Adipocyte (in vitro differentiated cells): ENCODE measurements around the gene RNU1-3.
"Not testable (repeated sequence)": the region's sequence is repeated elsewhere in the genome, so short reads cannot be mapped to it uniquely, and the experiment has no call there.

Experiments used
- DNase-seq: peaks from one replicate; pipeline ENCODE4 v3.0.0-alpha.2; 2015; ENCODE audit warnings: low read depth
- H3K27me3 ChIP-seq: replicated peaks from 2 replicates; pipeline ENCODE4 v1.7.0; 2013; ENCODE audit warnings: mild to moderate bottlenecking, low read length, moderate library complexity; ENCODE audit not compliant: control insufficient read depth, insufficient read depth
- H3K36me3 ChIP-seq: 2 replicates; pipeline ENCODE4 v1.7.0; 2013; ENCODE audit warnings: low read length, mild to moderate bottlenecking, moderate library complexity; ENCODE audit not compliant: control insufficient read depth, insufficient read depth, severe bottlenecking
- H3K4me1 ChIP-seq: 2 replicates; pipeline ENCODE4 v1.7.0; 2013; ENCODE audit warnings: mild to moderate bottlenecking, low read length, moderate library complexity; ENCODE audit not compliant: control insufficient read depth, insufficient read depth
- H3K4me3 ChIP-seq: 2 replicates; pipeline ENCODE4 v1.7.0; 2013; ENCODE audit warnings: mild to moderate bottlenecking, low read length, moderate library complexity
- H3K9ac ChIP-seq: 2 replicates; pipeline ENCODE4 v1.7.0; 2013; ENCODE audit warnings: mild to moderate bottlenecking, low read length, moderate library complexity
- H3K9me3 ChIP-seq: 2 replicates; pipeline ENCODE4 v1.7.0; 2013; ENCODE audit warnings: mild to moderate bottlenecking, low read length, moderate library complexity; ENCODE audit not compliant: control insufficient read depth

Gene RNU1-3

DNA sequence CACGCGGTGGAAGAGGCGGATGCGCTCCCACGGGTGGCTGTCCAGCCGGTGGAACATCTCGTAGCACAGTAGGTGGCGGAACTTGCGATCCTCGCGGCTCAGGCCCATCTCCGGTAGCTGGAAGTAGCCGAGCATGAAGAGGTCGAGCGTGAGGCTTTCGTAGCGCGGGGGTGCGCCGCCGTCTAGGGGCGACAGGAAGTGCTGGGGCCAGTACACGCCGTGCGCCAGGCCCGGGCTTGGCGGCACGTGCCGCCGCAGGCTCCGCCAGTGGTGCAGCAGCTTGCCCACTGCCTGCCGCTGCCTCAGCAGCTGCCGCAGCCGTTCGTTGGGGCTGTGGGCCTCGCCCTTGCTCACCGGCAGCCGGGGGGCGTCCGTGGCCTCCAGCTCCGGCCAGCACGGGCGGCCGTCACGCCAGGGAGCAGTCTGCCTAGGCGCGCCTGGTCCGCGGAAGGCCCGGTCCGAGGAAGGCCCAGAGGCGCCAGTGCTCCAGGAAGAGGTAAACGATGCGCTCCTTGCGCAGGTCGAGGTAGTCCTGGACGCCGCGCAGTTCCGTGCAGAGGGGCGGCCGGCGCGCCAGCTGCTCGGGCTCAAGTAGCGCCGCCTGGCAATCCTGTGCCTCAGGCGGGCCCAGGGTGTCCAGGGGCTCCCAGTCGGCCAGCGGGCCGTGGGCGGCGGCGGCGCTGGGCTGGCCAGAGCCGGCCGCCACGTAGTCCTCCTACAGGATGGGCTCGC lies 26.1 kb upstream of the RNU1-3 start:
- not testable (repeated sequence) for H3K4me3 ChIP-seq, H3K9ac ChIP-seq, H3K27me3 ChIP-seq, H3K9me3 ChIP-seq, DNase-seq, H3K4me1 ChIP-seq, H3K36me3 ChIP-seq

- not testable (repeated sequence) for H3K4me1 ChIP-seq, H3K27me3 ChIP-seq, H3K36me3 ChIP-seq, DNase-seq, H3K9me3 ChIP-seq, H3K4me3 ChIP-seq, H3K9ac ChIP-seq
Observed at GRCh38 chr1:16692283-16692682, 25.5 kb upstream of the RNU1-3 start.

GRCh38 chr1:16690971-16691682 lies 24.4 kb upstream of the RNU1-3 start:
- not testable (repeated sequence) for H3K36me3 ChIP-seq, H3K9me3 ChIP-seq, H3K9ac ChIP-seq, H3K4me1 ChIP-seq, H3K4me3 ChIP-seq, H3K27me3 ChIP-seq, DNase-seq

- not testable (repeated sequence) for H3K9ac ChIP-seq, DNase-seq, H3K27me3 ChIP-seq, H3K4me1 ChIP-seq, H3K36me3 ChIP-seq, H3K4me3 ChIP-seq, H3K9me3 ChIP-seq
Observed at GRCh38 chr1:16687132-16687800, 20.5 kb upstream of the RNU1-3 start.

GRCh38 chr1:16685445-16686371 lies 19.0 kb upstream of the RNU1-3 start:
- H3K9me3 ChIP-seq, H3K4me3 ChIP-seq, H3K27me3 ChIP-seq, H3K36me3 ChIP-seq, H3K4me1 ChIP-seq, H3K9ac ChIP-seq: not testable (repeated sequence)
- peak; percentile 19 for DNase-seq

DNA sequence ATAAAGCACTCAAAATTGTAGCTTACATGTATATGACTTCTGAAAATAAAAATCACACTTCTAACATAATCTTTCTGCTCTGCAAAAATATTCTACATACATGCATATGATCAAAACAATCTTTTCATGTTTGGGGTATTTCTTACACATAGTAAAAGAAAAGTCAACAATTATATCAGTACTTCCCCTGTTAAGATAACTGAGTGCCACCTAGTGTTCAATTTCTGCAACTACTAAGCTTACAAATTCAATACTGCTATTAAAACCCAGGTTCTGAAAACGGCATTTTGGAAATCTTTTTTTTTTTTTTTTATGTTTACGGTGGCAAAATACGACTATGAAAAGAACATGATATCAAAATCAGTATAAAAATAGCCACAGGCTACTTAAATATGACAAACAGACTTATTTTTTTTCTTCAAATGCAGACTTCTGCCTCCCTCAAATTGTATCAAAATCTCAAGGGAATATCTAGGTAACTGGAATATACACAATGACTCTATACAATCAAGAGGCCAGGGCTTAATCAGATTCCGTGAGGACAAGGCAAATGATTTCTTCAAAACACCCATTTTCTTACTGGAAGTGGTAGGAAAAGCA lies 18.1 kb upstream of the RNU1-3 start:
- not testable (repeated sequence) for H3K9me3 ChIP-seq

DNA sequence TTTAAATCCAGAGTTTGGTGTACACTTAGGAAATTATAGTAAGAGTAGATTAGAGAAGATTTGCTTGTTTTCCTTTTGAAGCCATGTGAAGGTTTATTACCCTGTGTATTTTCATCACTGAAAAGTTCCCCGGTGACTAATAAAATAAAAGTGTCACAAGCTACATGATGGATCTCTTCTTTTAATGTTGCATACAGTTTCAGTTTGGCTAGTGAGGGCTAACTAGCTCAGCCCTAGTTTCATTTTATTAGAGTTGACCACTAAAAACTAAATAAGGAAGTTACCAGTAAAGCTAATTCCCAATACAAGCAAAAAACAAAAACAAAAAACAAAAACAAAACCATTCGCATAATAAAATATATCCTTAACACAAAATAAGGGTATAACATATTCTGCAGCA lies 17.4 kb upstream of the RNU1-3 start:
- not testable (repeated sequence) for DNase-seq, H3K9me3 ChIP-seq, H3K27me3 ChIP-seq, H3K36me3 ChIP-seq, H3K9ac ChIP-seq, H3K4me3 ChIP-seq, H3K4me1 ChIP-seq

More for the DNA sequence above, 18.1 kb upstream of the RNU1-3 start:
- not testable (repeated sequence) for H3K36me3 ChIP-seq, H3K27me3 ChIP-seq, DNase-seq, H3K9ac ChIP-seq, H3K4me1 ChIP-seq, H3K4me3 ChIP-seq

GRCh38 chr1:16682803-16683202 lies 16.1 kb upstream of the RNU1-3 start:
- not testable (repeated sequence) for H3K9ac ChIP-seq, DNase-seq, H3K36me3 ChIP-seq, H3K4me1 ChIP-seq, H3K9me3 ChIP-seq, H3K4me3 ChIP-seq
- peaks cover 16% of the 10 kb centered on the region for H3K27me3 ChIP-seq

- not testable (repeated sequence) for H3K4me3 ChIP-seq, H3K4me1 ChIP-seq, H3K9me3 ChIP-seq, H3K9ac ChIP-seq, DNase-seq, H3K36me3 ChIP-seq
- peaks cover 16% of the 10 kb centered on the region for H3K27me3 ChIP-seq
Observed at GRCh38 chr1:16680366-16680765, 13.6 kb upstream of the RNU1-3 start.

DNA sequence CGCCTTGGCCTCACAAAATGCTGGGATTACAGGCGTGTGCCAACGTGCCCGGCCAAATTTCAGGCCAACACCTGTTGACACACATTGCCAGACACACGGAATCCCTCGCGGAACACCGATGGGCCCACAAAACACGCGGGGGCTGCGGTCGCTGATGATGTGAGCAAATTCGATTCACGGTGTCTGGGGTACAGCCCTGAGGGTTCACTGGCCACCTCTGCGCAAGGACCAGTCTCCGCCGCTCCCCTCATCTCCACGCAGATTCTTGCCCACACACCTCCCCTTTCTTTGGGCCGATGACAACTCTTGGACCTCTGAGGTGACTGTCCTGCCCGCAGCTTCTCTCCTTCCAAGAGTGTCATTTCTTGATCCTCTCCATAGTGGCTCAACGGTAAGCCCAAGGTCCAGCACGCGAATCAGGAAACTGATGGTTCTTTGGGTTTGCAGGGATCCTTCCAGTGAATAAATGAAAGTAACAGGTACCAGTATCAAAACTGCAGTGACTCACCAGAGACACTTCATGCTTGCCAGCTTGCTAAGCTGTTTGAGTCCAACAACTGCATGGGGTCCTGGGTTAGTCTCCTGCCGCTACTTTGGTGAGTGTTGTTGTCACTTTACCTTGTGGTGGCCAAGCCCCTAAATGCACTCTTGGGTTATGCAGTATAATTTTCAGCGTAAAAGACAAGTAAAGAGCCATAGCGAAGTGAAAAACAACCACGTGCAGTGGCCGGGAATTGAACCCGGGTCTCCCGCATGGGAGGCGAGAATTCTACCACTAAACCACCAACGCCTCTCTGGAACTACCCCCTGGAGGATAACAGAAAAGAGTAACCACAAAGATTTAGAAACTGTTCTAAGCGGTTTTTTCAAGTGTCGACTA lies 11.0 kb upstream of the RNU1-3 start:
- H3K4me3 ChIP-seq = no peak overlapping the region
- peak; percentile 56 for DNase-seq

More for the DNA sequence above, 11.0 kb upstream of the RNU1-3 start:
- H3K27me3 ChIP-seq = peaks cover 16% of the 10 kb centered on the region
- H3K9me3 ChIP-seq = no peaks in the 10 kb centered on the region
- no peak overlapping the region for H3K9ac ChIP-seq
- no peaks in the 10 kb centered on the region for H3K36me3 ChIP-seq
- H3K4me1 ChIP-seq = no peaks in the 10 kb centered on the region
